Panc1 (cell line): ENCODE data around the gene CSNK2A2. TPM values are rescaled to one million over a fixed set of nuclear protein-coding genes. Genes with fewer than 3 reads are reported as not detected.

Source experiments
- ATAC-seq: fragments of 200-7000 bp; cut with Tn5 transposase; 2 replicates; pipeline ENCODE4 v1.9.1; 2020; ENCODE audit warnings: mild to moderate bottlenecking, moderate library complexity
- BruUV-seq: library from RNA; stranded (reverse); fragments of 400-500 nt; replicated peaks from 2 replicates; lab custom pipeline; 2021; lab: Mats Ljungman, UMichigan
- CTCF ChIA-PET: fragments of 300-600 bp; sonication (Branson Sonifier 250); formaldehyde crosslinking; loops from one replicate; lab custom pipeline; 2022; ENCODE audit warnings: antibody characterized with exemption; lab: Charles Lee
- POLR2A ChIA-PET: fragments of 300-600 bp; sonication (Branson Sonifier 250); formaldehyde crosslinking; loops from one replicate; lab custom pipeline; 2022; ENCODE audit warnings: antibody characterized with exemption; lab: Charles Lee
- DNase-seq: peaks from one replicate; pipeline ENCODE4 v3.0.0-alpha.2; 2010; ENCODE audit warnings: low read depth, low spot score
- H3K27ac ChIP-seq: 2 replicates; pipeline ENCODE4 v1.5.1; 2011; ENCODE audit warnings: mild to moderate bottlenecking, low read length, inconsistent platforms
- H3K27me3 ChIP-seq: fragments of 200-500 bp; sonication (Bioruptor generic); 2 replicates; pipeline ENCODE4 v1.6.0; 2014; ENCODE audit warnings: low read length, inconsistent platforms; ENCODE audit not compliant: control insufficient read depth, insufficient read depth
- H3K36me3 ChIP-seq: fragments of 200-500 bp; sonication (Bioruptor generic); 2 replicates; pipeline ENCODE4 v1.5.1; 2014; ENCODE audit warnings: inconsistent platforms, mild to moderate bottlenecking, low read length, moderate library complexity; ENCODE audit not compliant: control insufficient read depth, insufficient read depth
- H3K4me1 ChIP-seq: 2 replicates; pipeline ENCODE4 v1.5.1; 2011; ENCODE audit warnings: inconsistent platforms, mild to moderate bottlenecking, low read length, moderate library complexity; ENCODE audit not compliant: control insufficient read depth, insufficient read depth
- H3K4me3 ChIP-seq, 2 experiments: 2 replicates each; pipeline ENCODE4 v1.5.1; 2011 to 2012; ENCODE audit warnings: low read depth in 2 of 2, low read length in 2 of 2, mild to moderate bottlenecking in 2 of 2, inconsistent platforms in 1 of 2, moderate library complexity in 1 of 2
- H3K9me3 ChIP-seq: fragments of 200-500 bp; sonication (Bioruptor generic); 2 replicates; pipeline ENCODE4 v1.5.1; 2014; ENCODE audit warnings: low read depth, mild to moderate bottlenecking, inconsistent platforms, low read length, moderate library complexity; ENCODE audit not compliant: control insufficient read depth, insufficient read depth
- CTCF ChIP-seq: fragments of 450-650 bp; IDR thresholded peaks from 2 replicates; pipeline ENCODE4 v1.5.1; 2017; ENCODE audit warnings: mild to moderate bottlenecking
- POLR2AphosphoS5 ChIP-seq: IDR thresholded peaks from 2 replicates; pipeline ENCODE4 v1.6.1; 2012; ENCODE audit warnings: mild to moderate bottlenecking, low read depth, low read length, moderate library complexity
- REST ChIP-seq, 2 experiments: IDR thresholded peaks; 2 replicates each; pipeline ENCODE4 v1.6.1; 2011 to 2012; ENCODE audit warnings: low read depth in 2 of 2, control low read depth in 1 of 2, low read length in 1 of 2, mild to moderate bottlenecking in 1 of 2, moderate library complexity in 1 of 2; ENCODE audit not compliant: insufficient read depth in 1 of 2
- SIN3A ChIP-seq: IDR thresholded peaks from 2 replicates; pipeline ENCODE4 v1.6.1; 2012; ENCODE audit warnings: low read depth, mild to moderate bottlenecking, low read length, moderate library complexity, borderline replicate concordance; ENCODE audit not compliant: insufficient read depth
- TCF7L2 ChIP-seq: IDR thresholded peaks from 2 replicates; pipeline ENCODE4 v1.6.1; 2011; ENCODE audit warnings: mild to moderate bottlenecking, low read depth, low read length, inconsistent platforms
- in situ Hi-C: cut with HindIII; loops from 2 replicates; pipeline ENCODE4 v1.10.0; 2016; ENCODE audit warnings: low sequenced_read_pairs, low pct_unique_long_range_greater_than_20kb
- intact Hi-C: fragments of 100-400 bp; cut with micrococcal nuclease; formaldehyde crosslinking; loops from one replicate; pipeline ENCODE4 v1.10.0; 2022; ENCODE audit not compliant: unreplicated experiment
- total RNA-seq: library from RNA; stranded (reverse); gene quantifications from one replicate; pipeline ENCODE4 v1.2.1, GENCODE V29; 2021; ENCODE audit not compliant: unreplicated experiment

The CSNK2A2 gene
- total RNA-seq, 1 experiment from 2014 or later, result 60.9 TPM

GRCh38 chr16:58195771-58196170, 2.1 kb downstream of the CSNK2A2 start:
- Histone ChIP-seq H3K9me3 (no peaks in the 10 kb centered on the region), H3K4me1 (peaks cover 10% of the 10 kb centered on the region; the same call in 1 of the 2 replicates), H3K36me3 (peaks cover 24% of the 10 kb centered on the region), H3K27me3 (no peaks in the 10 kb centered on the region), H3K4me3 (no peak overlapping the region), H3K27ac (no peak overlapping the region)
- ATAC-seq, result no peak
- in situ Hi-C loops, result no loop called here
- no peak for TF ChIP-seq TCF7L2
- no peak for TF ChIP-seq SIN3A
- TF ChIP-seq POLR2AphosphoS5, result no peak
- no TSS peak for BruUV-seq
- ChIA-PET POLR2A (no interaction called here), CTCF (no interaction called here)
- intact Hi-C loops, result no loop called here
- DNase-seq, result no peak

- Histone ChIP-seq H3K27me3 (no peaks in the 10 kb centered on the region), H3K36me3 (peaks cover 26% of the 10 kb centered on the region), H3K9me3 (no peaks in the 10 kb centered on the region), H3K27ac (no peak overlapping the region), H3K4me1 (peaks cover 10% of the 10 kb centered on the region; the same call in 1 of the 2 replicates), H3K4me3 (no peak overlapping the region)
- DNase-seq (no peak), ATAC-seq (no peak)
- CTCF ChIA-PET, result no interaction called here
- TSS peak; percentile 63 for BruUV-seq
- TF ChIP-seq TCF7L2 (no peak), POLR2AphosphoS5 (no peak)
- in situ Hi-C loops, result no loop called here
- intact Hi-C loops, result no loop called here
- POLR2A ChIA-PET, result no interaction called here
Measured at GRCh38 chr16:58195344-58195743, 2.6 kb downstream of the CSNK2A2 start.

- Histone ChIP-seq H3K27me3 (no peaks in the 10 kb centered on the region), H3K9me3 (no peaks in the 10 kb centered on the region), H3K27ac (no peak overlapping the region), H3K36me3 (peaks cover 27% of the 10 kb centered on the region), H3K4me1 (peaks cover 10% of the 10 kb centered on the region; the same call in 1 of the 2 replicates), H3K4me3 (no peak overlapping the region)
- intact Hi-C loops, result no loop called here
- ChIA-PET POLR2A (no interaction called here), CTCF (interaction anchor here (0.6 kb wide), 1 partner anchor 162 kb away, joined by 5 read pairs; no protein-coding TSS in a partner anchor)
- DNase-seq, result no peak
- no TSS peak for BruUV-seq
- TF ChIP-seq REST (IDR thresholded peaks at IDR 0.05; ENCODE audit: insufficient read depth in 1 of 2, low read depth in 2 of 2, low read length in 1 of 2) (no peak), CTCF (no peak)
- no peak for ATAC-seq
- in situ Hi-C loops, result no loop called here
Measured at GRCh38 chr16:58194790-58195189, 3.1 kb downstream of the CSNK2A2 start.
